Esophagus muscularis mucosa (tissue), 3 donors: ENCODE results near the gene MYH6.

Experiments
- POLR2A ChIP-seq: fragments of 450-650 bp; IDR thresholded peaks from one replicate; pipeline ENCODE4 v1.6.1; 2017; ENCODE audit warnings: antibody characterized with exemption, moderate library complexity, mild to moderate bottlenecking, low read depth
- TF ChIP-seq, protein P1 (sequence below), 3 experiments: fragments of 200-600 bp in 2 of 3; fragments of 450-650 bp in 1 of 3; sonication (generic) in 2 of 3; IDR thresholded peaks; one replicate each; pipeline ENCODE4 v1.5.1; 2017 to 2019; ENCODE audit warnings: antibody characterized with exemption in 3 of 3, mild to moderate bottlenecking in 2 of 3, moderate library complexity in 1 of 3

GRCh38 chr14:23409475-23409874 is 1.4 kb upstream of the MYH6 start:
- TF ChIP-seq, protein P1, sequence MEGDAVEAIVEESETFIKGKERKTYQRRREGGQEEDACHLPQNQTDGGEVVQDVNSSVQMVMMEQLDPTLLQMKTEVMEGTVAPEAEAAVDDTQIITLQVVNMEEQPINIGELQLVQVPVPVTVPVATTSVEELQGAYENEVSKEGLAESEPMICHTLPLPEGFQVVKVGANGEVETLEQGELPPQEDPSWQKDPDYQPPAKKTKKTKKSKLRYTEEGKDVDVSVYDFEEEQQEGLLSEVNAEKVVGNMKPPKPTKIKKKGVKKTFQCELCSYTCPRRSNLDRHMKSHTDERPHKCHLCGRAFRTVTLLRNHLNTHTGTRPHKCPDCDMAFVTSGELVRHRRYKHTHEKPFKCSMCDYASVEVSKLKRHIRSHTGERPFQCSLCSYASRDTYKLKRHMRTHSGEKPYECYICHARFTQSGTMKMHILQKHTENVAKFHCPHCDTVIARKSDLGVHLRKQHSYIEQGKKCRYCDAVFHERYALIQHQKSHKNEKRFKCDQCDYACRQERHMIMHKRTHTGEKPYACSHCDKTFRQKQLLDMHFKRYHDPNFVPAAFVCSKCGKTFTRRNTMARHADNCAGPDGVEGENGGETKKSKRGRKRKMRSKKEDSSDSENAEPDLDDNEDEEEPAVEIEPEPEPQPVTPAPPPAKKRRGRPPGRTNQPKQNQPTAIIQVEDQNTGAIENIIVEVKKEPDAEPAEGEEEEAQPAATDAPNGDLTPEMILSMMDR (IDR thresholded peaks at IDR 0.05) = no peak
- no peak for TF ChIP-seq POLR2A
